Ishikawa (cell line): ENCODE data around the gene SMTNL2.

Experiments
- CEBPB ChIP-seq: IDR thresholded peaks from 2 replicates; pipeline ENCODE4 v1.6.1; 2012
- EGR1 ChIP-seq: IDR thresholded peaks from 2 replicates; pipeline ENCODE4 v1.6.1; 2012
- EP300 ChIP-seq: IDR thresholded peaks from 2 replicates; pipeline ENCODE4 v1.6.1; 2012; ENCODE audit warnings: borderline replicate concordance
- MAX ChIP-seq: IDR thresholded peaks from 2 replicates; pipeline ENCODE4 v1.6.1; 2012
- NFIC ChIP-seq: IDR thresholded peaks from 2 replicates; pipeline ENCODE4 v1.6.1; 2012
- RAD21 ChIP-seq: IDR thresholded peaks from 2 replicates; pipeline ENCODE4 v1.6.1; 2012; ENCODE audit warnings: low read depth
- REST ChIP-seq: IDR thresholded peaks from 2 replicates; pipeline ENCODE4 v1.6.1; 2012; ENCODE audit warnings: low read depth, mild to moderate bottlenecking
- TAF1 ChIP-seq: IDR thresholded peaks from 2 replicates; pipeline ENCODE4 v1.6.1; 2012; ENCODE audit warnings: low read depth, mild to moderate bottlenecking
- USF1 ChIP-seq: IDR thresholded peaks from 2 replicates; pipeline ENCODE4 v1.6.1; 2012
- YY1 ChIP-seq: IDR thresholded peaks from 2 replicates; pipeline ENCODE4 v1.6.1; 2012; ENCODE audit warnings: low read depth

GRCh38 chr17:4641297-4642195 is 57.2 kb downstream of the SMTNL2 start, which contains the start of gene ALOX15:
- TF ChIP-seq TAF1 = no peak
- TF ChIP-seq YY1 = no peak
- no peak for TF ChIP-seq REST
- no peak for TF ChIP-seq EP300
- TF ChIP-seq NFIC = no peak
- no peak for TF ChIP-seq RAD21
- TF ChIP-seq CEBPB = no peak
- TF ChIP-seq EGR1 = no peak
- no peak for TF ChIP-seq USF1
- no peak for TF ChIP-seq MAX
